Spleen (tissue), 7 donors: ENCODE results near the gene EXOSC2.

Experiments
- CTCF ChIP-seq, 11 experiments: fragments of 200-600 bp in 7 of 11; fragments of 450-650 bp in 4 of 11; sonication (generic) in 4 of 11; IDR thresholded peaks in 8 of 11; conservative IDR thresholded peaks in 3 of 11; 1 replicate in 7 of 11; 2 replicates in 4 of 11; pipeline versions ENCODE4 v1.4.0 to v1.8.0; 2016 to 2021; ENCODE audit warnings: antibody characterized with exemption in 11 of 11, inconsistent platforms in 4 of 11, mild to moderate bottlenecking in 1 of 11
- POLR2A ChIP-seq, 3 donors: fragments of 450-650 bp; IDR thresholded peaks; one replicate each; pipeline ENCODE4 v1.5.1; 2017; ENCODE audit warnings: antibody characterized with exemption in 3 of 3, mild to moderate bottlenecking in 1 of 3
- POLR2AphosphoS5 ChIP-seq, 3 donors: sonication (generic); formaldehyde crosslinking; IDR thresholded peaks; one replicate each; pipeline ENCODE4 v1.5.1; 2017; ENCODE audit warnings: antibody characterized with exemption in 3 of 3
- donor health status: DM: no; HTN: no; CAD: no; lungs with moderate emphysema.
- donor health status: DM: no; HTN: no; CAD: no.
- donor health status: DM: no; HTN: no; CAD: no.

GRCh38 chr9:130689937-130690700, 3.5 kb upstream of the EXOSC2 start:
- TF ChIP-seq CTCF (IDR thresholded peaks at IDR 0.05 in 8 of 11, conservative IDR thresholded peaks at IDR 0.05 in 3 of 11) (no peak), POLR2AphosphoS5 (IDR thresholded peaks at IDR 0.05) (peak in 1 of 3 donors; percentile 12), POLR2A (IDR thresholded peaks at IDR 0.05) (no peak)
